ENCODE data around the gene STK38L. TPM values are rescaled to one million over a fixed set of nuclear protein-coding genes. Genes with fewer than 3 reads are reported as not detected.

Gene STK38L
- polyA plus RNA-seq, 2 of the 4 experiments (the other 2 are of a cell fraction): 17.3 to 32.2 TPM

DNA sequence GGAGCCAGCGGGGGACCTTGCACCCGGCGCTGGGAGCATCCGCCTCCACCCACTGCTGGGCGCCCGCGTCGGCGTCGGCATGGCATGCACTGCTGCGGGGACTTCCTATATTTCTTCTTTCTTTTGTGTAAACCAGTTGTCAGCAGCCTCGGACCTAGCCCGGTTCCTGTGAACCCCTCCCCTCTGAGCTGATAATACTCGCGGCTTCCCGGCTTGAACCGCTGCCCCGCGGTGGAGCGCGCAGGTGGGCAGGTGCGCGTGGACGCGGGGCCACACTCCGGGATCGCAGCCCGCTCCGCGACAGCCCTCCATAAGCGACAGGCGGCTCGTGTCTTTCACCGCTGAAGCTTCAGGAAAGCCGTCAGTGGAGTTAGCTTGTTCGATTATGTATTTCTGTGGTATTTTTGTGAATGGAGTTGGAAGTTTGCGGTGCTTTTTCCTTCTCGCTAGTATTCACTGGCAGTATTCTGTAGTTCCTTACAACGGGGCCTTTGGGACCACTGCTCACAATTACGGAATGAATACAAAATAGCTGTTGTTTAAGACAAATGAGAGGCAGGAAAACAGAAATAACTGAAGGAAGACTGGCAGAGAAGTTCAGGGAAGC lies 89.4 kb downstream of the STK38L start:
- FAIRE-seq: no peak
- no peak for TF ChIP-seq EHMT2 (IDR thresholded peaks at IDR 0.05; ENCODE audit: low read depth)
- TF ChIP-seq HDAC2 (IDR thresholded peaks at IDR 0.05): 0 out of 2 replicates have a peak, but pooled peaks have one; percentile 25
- TF ChIP-seq, protein P1, sequence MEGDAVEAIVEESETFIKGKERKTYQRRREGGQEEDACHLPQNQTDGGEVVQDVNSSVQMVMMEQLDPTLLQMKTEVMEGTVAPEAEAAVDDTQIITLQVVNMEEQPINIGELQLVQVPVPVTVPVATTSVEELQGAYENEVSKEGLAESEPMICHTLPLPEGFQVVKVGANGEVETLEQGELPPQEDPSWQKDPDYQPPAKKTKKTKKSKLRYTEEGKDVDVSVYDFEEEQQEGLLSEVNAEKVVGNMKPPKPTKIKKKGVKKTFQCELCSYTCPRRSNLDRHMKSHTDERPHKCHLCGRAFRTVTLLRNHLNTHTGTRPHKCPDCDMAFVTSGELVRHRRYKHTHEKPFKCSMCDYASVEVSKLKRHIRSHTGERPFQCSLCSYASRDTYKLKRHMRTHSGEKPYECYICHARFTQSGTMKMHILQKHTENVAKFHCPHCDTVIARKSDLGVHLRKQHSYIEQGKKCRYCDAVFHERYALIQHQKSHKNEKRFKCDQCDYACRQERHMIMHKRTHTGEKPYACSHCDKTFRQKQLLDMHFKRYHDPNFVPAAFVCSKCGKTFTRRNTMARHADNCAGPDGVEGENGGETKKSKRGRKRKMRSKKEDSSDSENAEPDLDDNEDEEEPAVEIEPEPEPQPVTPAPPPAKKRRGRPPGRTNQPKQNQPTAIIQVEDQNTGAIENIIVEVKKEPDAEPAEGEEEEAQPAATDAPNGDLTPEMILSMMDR (IDR thresholded peaks at IDR 0.05): no peak
- TF ChIP-seq, protein P2, sequence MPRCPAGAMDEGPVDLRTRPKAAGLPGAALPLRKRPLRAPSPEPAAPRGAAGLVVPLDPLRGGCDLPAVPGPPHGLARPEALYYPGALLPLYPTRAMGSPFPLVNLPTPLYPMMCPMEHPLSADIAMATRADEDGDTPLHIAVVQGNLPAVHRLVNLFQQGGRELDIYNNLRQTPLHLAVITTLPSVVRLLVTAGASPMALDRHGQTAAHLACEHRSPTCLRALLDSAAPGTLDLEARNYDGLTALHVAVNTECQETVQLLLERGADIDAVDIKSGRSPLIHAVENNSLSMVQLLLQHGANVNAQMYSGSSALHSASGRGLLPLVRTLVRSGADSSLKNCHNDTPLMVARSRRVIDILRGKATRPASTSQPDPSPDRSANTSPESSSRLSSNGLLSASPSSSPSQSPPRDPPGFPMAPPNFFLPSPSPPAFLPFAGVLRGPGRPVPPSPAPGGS (IDR thresholded peaks at IDR 0.05): no peak
- TF ChIP-seq SMC3 (IDR thresholded peaks at IDR 0.05): no peak
- no peak for TF ChIP-seq ZSCAN20 (CRISPR knock-in tag; IDR thresholded peaks at IDR 0.05)
- TF ChIP-seq, protein P3, sequence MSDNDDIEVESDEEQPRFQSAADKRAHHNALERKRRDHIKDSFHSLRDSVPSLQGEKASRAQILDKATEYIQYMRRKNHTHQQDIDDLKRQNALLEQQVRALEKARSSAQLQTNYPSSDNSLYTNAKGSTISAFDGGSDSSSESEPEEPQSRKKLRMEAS (IDR thresholded peaks at IDR 0.05): peak; percentile 62
- no peak for TF ChIP-seq KDM1A (IDR thresholded peaks at IDR 0.05; ENCODE audit: low read depth)
- TF ChIP-seq FOXS1 (CRISPR knock-in tag; IDR thresholded peaks at IDR 0.05): no peak
- no peak for TF ChIP-seq NPAS2 (CRISPR knock-in tag; IDR thresholded peaks at IDR 0.05; ENCODE audit: borderline replicate concordance)
- no peak for TF ChIP-seq SREBF2 (IDR thresholded peaks at IDR 0.05)
- no peak for TF ChIP-seq RNF2 (IDR thresholded peaks at IDR 0.05; ENCODE audit: borderline replicate concordance, low read depth)
- TF ChIP-seq, protein P4, sequence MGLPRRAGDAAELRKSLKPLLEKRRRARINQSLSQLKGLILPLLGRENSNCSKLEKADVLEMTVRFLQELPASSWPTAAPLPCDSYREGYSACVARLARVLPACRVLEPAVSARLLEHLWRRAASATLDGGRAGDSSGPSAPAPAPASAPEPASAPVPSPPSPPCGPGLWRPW (IDR thresholded peaks at IDR 0.05): no peak
- TF ChIP-seq, protein P5, sequence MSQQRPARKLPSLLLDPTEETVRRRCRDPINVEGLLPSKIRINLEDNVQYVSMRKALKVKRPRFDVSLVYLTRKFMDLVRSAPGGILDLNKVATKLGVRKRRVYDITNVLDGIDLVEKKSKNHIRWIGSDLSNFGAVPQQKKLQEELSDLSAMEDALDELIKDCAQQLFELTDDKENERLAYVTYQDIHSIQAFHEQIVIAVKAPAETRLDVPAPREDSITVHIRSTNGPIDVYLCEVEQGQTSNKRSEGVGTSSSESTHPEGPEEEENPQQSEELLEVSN (IDR thresholded peaks at IDR 0.05; ENCODE audit: borderline replicate concordance, low read depth): peak; percentile 56; the same call in 1 of the 2 replicates
- TF ChIP-seq RFX5 (IDR thresholded peaks at IDR 0.05): no peak
- no peak for TF ChIP-seq JUN (IDR thresholded peaks at IDR 0.05)
- no peak for TF ChIP-seq CEBPB (IDR thresholded peaks at IDR 0.05)
- no peak for TF ChIP-seq ZC3H11A (IDR thresholded peaks at IDR 0.05)
- no peak for TF ChIP-seq FOSB (CRISPR knock-in tag; IDR thresholded peaks at IDR 0.05)
- H3K4me2 ChIP-seq: peak overlapping the region; percentile 92
- H3K27ac ChIP-seq: peak overlapping the region; percentile 70 to 92
- peak overlapping the region; percentile 77 for H3K4me3 ChIP-seq
- DNase-seq (ENCODE audit: low read depth in 1 of 2, low spot score in 1 of 2): no peak
- ChIA-PET POLR2A (interaction anchor here (1.2 to 1.9 kb wide), 3 partner anchors 10 to 311 kb away, joined by 3 to 8 read pairs (median 4); partner anchors contain the start of gene MED21), CTCF (interaction anchor here (0.9 to 1.6 kb wide), 5 partner anchors 14 to 317 kb away, joined by 3 to 7 read pairs (median 4); partner anchors contain the start of gene MED21)
- peak; percentile 21 to 28; a peak in 5 of 6 replicates for ATAC-seq
- peaks cover 54% of the 10 kb centered on the region for H3K4me1 ChIP-seq
- WGBS (ENCODE audit: missing lambda C conversion rate): 2% methylated on average over 28 of the region's 40 CpGs
- no peaks in the 10 kb centered on the region for H3K9me3 ChIP-seq

DNA sequence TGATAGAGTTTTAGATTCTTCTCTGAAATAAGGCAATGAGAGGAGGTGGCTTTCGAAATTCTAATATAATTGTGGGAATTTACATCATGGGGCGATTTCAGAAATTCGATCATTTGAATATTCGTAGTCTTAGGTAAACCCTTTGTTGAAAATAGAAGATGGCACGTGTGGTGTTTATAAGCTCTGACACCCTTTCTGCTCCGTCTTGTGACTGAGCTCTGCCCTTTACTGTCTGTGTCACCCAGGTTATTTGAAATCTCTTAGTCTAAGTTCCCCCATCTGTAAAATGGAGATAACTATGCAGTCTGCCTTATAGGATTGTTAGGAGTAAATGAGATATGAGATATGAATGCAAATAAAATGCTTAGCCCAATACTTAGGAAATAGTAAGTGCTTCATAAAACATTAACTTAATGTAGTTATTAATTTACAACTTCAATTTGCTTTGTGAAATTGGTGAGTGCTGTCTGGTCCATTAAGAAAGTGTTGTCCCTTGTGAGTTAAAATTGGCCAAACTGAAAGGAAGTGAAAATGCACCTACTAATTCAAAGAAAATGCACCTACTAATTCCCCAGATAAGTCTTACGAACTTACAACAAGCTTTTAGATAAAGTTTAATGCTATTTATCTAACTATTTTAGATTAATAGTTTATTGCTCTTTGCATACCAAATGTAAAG lies 90.1 kb downstream of the STK38L start:
- TF ChIP-seq CBX2 (IDR thresholded peaks at IDR 0.05; ENCODE audit: borderline replicate concordance, low read depth) (no peak), TFCP2L1 (CRISPR knock-in tag; IDR thresholded peaks at IDR 0.05) (no peak), CHD4 (IDR thresholded peaks at IDR 0.05; ENCODE audit: borderline replicate concordance) (no peak), EHMT2 (IDR thresholded peaks at IDR 0.05; ENCODE audit: low read depth) (no peak), SREBF2 (IDR thresholded peaks at IDR 0.05) (no peak)
- TF ChIP-seq, protein P6, sequence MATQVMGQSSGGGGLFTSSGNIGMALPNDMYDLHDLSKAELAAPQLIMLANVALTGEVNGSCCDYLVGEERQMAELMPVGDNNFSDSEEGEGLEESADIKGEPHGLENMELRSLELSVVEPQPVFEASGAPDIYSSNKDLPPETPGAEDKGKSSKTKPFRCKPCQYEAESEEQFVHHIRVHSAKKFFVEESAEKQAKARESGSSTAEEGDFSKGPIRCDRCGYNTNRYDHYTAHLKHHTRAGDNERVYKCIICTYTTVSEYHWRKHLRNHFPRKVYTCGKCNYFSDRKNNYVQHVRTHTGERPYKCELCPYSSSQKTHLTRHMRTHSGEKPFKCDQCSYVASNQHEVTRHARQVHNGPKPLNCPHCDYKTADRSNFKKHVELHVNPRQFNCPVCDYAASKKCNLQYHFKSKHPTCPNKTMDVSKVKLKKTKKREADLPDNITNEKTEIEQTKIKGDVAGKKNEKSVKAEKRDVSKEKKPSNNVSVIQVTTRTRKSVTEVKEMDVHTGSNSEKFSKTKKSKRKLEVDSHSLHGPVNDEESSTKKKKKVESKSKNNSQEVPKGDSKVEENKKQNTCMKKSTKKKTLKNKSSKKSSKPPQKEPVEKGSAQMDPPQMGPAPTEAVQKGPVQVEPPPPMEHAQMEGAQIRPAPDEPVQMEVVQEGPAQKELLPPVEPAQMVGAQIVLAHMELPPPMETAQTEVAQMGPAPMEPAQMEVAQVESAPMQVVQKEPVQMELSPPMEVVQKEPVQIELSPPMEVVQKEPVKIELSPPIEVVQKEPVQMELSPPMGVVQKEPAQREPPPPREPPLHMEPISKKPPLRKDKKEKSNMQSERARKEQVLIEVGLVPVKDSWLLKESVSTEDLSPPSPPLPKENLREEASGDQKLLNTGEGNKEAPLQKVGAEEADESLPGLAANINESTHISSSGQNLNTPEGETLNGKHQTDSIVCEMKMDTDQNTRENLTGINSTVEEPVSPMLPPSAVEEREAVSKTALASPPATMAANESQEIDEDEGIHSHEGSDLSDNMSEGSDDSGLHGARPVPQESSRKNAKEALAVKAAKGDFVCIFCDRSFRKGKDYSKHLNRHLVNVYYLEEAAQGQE (IDR thresholded peaks at IDR 0.05): no peak
- TF ChIP-seq, protein P7, sequence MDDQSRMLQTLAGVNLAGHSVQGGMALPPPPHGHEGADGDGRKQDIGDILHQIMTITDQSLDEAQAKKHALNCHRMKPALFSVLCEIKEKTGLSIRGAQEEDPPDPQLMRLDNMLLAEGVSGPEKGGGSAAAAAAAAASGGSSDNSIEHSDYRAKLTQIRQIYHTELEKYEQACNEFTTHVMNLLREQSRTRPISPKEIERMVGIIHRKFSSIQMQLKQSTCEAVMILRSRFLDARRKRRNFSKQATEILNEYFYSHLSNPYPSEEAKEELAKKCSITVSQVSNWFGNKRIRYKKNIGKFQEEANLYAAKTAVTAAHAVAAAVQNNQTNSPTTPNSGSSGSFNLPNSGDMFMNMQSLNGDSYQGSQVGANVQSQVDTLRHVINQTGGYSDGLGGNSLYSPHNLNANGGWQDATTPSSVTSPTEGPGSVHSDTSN (IDR thresholded peaks at IDR 0.05): no peak
- TF ChIP-seq, protein P2 (IDR thresholded peaks at IDR 0.05): no peak
- CTCF ChIA-PET: interaction anchor here (0.9 to 1.6 kb wide), 5 partner anchors 14 to 318 kb away, joined by 3 to 7 read pairs (median 4); partner anchors contain the start of gene MED21
- peak overlapping the region in 1 of 2 experiments; percentile 92; a peak in 3 of 6 replicates for H3K27ac ChIP-seq
- H3K4me1 ChIP-seq: peaks cover 54% of the 10 kb centered on the region
- H3K4me3 ChIP-seq: peak overlapping the region; percentile 77
- FAIRE-seq (no peak), DNase-seq (ENCODE audit: low read depth in 1 of 2, low spot score in 1 of 2) (no peak), ATAC-seq (no peak)
- WGBS (ENCODE audit: missing lambda C conversion rate): 27% methylated on average over 7 of the region's 7 CpGs
- POLR2A ChIA-PET: interaction anchor here (1.5 to 1.9 kb wide), 2 partner anchors 9 to 312 kb away, joined by 4 to 8 read pairs; partner anchors contain the start of gene MED21
- peak overlapping the region; percentile 92 for H3K4me2 ChIP-seq
- H3K9me3 ChIP-seq: no peaks in the 10 kb centered on the region

Measured in A549 (cell line).